Activated effector memory CD4-positive, alpha-beta T cell treated with Interleukin-2 at 50 U/mL for 16 hours (primary cell): ENCODE results near the gene NLRC4.
"Not testable (repeated sequence)": the region's sequence is repeated elsewhere in the genome, so short reads cannot be mapped to it uniquely, and the experiment has no call there.

Experiments used
- DNase-seq: peaks from one replicate; pipeline ENCODE4 v3.0.0-alpha.2; 2020

The NLRC4 gene

GRCh38 chr2:32237996-32238395 lies 26.7 kb downstream of the NLRC4 start:
- DNase-seq, result no peak

DNA sequence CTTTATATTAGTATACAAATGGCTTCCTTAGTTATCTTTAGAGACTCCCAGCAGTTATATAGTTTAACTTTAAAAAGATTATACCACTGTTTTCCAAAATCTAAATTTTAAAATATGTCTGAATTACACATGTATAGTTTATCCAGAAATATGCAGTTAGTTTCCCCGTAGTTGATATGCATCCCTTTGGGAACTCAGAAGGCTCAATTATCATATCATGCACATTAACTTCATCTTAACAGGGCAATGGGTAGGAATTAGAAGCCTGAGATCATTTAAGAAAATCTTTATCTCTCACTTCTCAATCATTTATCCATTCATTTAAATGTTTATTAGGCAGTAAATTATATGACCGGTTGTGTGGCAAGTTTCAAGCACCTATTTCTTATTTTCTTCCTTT lies 27.2 kb downstream of the NLRC4 start:
- DNase-seq, result no peak

- DNase-seq, result no peak
Measured at GRCh38 chr2:32235315-32235714, 29.4 kb downstream of the NLRC4 start.

DNA sequence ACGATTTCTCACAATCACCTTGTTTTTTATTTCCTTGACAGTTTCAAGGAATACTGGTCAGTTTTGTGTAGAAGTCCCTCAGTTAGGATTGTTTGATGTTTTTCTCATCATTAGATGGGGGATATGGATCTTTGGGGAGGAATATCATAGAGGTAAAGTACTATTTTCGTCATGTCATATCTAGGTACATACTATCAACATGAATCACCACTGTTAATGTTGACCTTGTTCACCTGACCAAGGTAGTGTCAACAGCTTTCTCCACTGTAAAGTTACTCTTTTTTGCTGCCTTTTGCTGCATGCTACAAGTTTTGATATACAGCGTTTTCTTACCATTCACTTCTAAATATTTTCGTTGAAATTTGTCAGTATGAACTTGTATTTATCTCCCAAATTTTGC lies 32.7 kb downstream of the NLRC4 start:
- DNase-seq, result no peak

- DNase-seq, result no peak
Measured at GRCh38 chr2:32229635-32230034, 35.1 kb downstream of the NLRC4 start.

DNA sequence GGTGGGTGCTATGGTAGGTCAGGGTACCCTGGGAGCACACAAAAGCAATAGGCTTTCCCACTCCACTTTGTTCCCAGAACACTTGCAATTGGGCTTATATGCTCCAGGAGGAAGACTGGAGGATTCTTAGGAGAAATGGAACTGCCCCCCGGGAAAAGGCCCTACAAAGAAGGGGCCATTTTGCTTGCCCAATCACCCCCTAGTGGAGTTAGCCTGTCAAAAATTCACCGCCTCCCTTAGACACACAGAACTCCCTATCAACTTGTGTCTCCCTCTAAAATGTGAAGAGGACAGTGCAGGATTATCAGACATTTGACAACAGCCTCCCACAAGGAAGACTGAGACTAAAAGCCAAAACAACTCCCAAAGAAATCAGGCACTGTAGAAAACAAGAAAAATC lies 36.5 kb downstream of the NLRC4 start:
- no peak for DNase-seq

DNA sequence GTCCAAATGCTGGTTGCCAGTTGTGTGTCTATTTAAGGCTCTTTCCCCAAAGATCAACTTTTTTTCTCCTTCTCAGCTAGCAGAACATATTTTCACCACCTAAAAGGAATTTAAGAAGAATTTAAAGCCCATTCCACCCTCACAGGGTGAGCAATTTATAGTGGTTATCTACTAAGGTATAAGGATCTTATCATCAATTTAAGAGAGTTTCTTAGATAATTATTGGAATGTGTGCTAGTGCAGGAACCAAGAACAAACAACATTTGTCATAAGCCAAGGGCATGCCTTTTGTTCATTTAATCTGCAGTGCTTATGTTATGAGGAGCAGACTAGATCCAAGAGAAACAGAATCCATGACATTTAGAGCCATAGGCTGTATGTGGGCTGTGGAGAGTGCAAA lies 37.2 kb downstream of the NLRC4 start:
- no peak for DNase-seq

GRCh38 chr2:32222966-32223365 lies 41.7 kb downstream of the NLRC4 start:
- DNase-seq, result no peak

GRCh38 chr2:32220445-32220844 lies 44.2 kb downstream of the NLRC4 start:
- no peak for DNase-seq

GRCh38 chr2:32212295-32212694 lies 52.4 kb downstream of the NLRC4 start:
- DNase-seq, result no peak

GRCh38 chr2:32210767-32211408 lies 53.8 kb downstream of the NLRC4 start:
- DNase-seq, result no peak

DNA sequence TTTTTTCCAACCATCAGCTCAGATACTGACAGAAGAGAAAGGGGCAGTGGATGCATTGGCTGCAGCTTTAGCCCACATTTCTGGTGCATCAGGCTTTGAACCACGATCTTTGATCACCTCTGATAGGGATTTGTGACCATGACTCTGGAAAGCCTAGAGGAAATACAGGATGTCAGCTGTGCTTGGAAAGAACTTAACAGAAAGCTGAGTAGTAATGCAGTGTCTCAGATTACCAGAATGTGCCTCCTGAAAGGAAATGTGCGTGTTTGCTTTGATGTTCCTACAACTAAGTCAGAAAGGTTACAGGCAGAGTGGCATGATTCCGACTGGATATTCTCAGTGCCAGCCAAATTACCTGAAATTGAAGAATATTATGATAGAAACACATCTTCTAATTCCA lies 61.3 kb downstream of the NLRC4 start:
- DNase-seq, result not testable (repeated sequence)

DNA sequence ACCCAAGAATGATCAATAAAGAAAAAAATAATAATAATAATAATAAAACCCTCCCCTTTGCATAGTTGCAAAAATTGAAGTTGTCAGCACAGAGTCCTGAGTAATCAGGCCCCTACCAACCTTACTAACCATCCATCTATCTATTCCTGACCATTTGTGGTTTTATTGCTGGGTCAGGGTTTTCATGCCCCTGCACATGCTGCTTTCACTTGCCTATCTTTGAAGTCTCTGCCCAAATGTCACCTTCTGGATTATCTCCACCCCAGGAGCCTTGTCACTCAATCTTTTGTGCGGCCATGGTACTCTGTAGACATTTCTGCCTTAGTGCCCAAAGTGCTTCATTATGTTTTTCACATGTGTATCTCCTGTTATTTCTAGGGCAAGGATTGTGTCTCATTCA lies 63.9 kb downstream of the NLRC4 start:
- no peak for DNase-seq

DNA sequence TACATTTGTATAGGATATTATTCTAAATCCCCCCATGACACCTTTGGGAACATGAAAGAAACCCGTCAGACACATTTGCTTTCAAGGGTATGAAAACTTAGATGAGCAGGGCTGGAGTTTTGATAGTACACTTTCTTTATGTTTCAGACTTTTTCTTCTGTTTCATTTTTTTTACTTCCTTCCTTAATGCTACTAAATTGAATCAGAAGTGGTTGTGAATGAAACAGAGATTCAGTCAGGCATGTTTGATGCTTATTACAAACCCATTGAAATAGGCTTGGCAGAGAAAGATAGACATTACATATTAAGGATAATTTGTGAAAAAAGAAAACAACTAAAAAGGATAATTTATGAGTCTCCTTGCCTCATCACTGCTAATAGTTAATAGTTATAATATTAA lies 72.3 kb downstream of the NLRC4 start:
- DNase-seq, result no peak

DNA sequence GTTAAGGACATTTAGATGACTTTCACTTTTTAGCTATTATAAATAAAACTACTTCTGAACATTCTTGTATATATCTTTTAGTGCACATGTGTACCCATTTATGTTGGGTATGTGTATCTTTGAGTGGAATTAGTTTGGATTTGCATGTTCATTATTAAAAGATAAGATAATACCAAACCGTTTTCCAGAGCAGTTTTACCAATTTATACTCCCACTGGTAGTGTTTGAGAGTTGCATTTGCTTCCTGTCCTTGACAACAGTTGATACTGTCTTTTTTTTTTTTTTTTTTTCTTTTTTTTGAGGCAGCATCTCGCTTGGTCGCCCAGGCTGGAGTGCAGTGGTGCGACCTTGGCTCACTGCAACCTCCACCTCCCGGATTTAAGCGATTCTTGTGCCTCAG lies 75.7 kb downstream of the NLRC4 start:
- no peak for DNase-seq

DNA sequence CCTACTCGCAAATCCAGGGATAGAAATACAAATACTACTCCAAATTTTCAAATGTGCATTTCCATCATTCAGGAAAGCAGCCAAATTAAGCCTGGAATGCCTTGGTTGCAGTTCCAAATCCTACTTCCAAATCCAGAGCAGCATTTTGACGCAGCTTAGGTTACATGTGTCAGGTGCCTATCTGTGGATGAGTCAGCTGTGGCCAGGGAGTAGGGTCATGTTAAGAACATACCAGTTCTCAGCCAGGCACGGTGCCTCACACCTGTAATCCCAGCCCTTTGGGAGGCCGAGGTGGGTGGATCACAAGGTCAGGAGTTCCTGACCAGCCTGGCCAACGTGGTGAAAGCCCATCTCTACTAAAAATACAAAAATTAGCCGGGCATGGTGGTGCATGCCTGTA lies 82.0 kb downstream of the NLRC4 start:
- DNase-seq, result no peak
